DMS53 (cell line): ENCODE data around the gene ZNF592.
A peak's percentile ranks its signal among the peaks of the same experiment; 100 is the strongest.

Experiments used
- DNase-seq: peaks from one replicate; lab custom pipeline; 2025; lab: John Stamatoyannopoulos, UW

The ZNF592 gene

GRCh38 chr15:84830036-84830435 is 81.6 kb downstream of the ZNF592 start:
- DNase-seq, result no peak

GRCh38 chr15:84831028-84831427 is 82.6 kb downstream of the ZNF592 start:
- DNase-seq, result no peak

DNA sequence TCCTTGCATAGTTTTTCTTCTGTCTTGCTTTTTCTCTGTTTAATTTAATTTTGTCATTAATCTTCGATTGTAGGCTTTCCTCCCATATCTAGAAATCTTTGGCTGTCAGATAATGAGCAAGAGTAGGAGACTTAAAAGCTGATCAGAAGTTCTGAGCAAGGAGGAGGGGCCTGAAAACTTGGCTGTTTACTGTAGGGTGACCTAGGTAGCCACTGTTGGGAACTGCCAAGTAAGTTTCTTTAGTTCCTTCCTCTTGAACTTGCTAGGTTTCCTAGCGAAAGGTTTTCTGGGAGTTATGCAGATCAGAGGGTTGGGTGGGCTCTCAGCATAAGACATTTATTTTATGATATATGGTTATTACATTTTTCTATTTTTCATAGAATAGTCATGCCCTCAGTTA is 83.2 kb downstream of the ZNF592 start:
- no peak for DNase-seq

DNA sequence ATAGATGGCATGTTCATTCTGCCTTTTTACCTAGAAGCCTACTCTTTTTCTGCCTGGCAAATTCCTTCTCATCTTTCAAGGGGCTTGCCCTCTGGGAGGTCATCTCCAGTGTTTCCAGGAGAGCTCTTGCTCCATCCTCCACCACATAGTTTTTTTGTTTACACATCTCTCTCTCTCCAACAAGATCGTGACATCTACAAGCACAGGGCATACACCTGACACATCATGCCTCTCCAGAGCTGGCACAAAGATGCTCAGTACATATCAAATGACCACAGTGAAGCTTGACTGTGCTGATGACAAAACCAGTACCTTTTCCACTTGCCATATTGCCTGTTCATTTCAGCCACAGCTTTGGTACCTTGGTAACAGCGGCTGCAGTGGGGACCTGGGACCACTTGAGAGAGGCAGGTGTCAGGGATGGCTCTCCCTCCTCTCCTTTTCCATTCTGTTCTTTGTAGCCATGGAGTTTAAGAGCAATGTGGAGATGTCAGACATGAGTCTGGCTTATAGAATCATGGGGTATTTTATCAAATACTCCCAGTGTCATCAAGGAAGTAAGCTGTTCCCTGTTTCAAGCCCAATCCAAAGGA is 84.2 kb downstream of the ZNF592 start:
- peak; percentile 67 for DNase-seq

DNA sequence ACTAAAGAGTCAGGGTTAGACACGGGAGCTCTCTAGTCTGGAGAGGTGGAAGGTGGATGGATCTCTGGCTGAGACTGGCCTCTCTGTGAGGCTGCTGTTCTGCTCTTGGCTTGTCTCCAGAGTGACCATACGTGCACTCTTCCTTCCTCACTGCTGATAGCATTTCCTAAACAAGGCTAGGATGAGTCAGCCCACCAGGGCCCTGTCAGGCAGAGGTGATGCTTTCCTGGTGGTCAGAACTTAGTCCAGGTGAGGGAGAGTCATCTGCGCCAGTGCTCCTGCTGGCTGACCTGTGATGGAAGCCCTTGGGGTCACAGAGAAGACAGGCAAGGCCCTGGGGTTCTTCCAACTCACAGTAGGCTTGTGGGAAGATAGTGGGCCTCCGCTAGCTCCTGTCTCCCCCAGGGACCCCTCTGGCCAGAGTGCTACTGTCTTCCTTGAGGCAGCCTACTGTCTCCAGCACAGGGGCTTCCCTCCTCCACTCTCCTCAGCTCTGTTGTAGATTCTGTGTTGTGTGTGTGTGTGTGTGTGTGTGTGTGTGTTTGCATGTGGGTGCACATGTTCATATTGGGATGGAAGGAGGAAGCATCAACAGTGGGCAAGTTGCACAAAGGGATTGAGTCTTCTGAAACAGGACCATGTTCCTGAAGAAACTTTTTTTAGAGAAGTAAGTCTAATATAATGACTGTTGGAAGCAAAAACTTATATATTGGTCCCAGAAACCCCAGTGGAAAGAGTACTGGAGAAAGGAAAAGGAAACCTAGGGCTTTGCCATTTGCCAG is 85.2 kb downstream of the ZNF592 start:
- peak; percentile 28 for DNase-seq

GRCh38 chr15:84834229-84834955 is 86.0 kb downstream of the ZNF592 start:
- DNase-seq, result peak; percentile 83

- peak; percentile 84 for DNase-seq
Observed at GRCh38 chr15:84834969-84835368, 86.6 kb downstream of the ZNF592 start.

GRCh38 chr15:84835661-84836337 is 87.4 kb downstream of the ZNF592 start:
- DNase-seq, result no peak

DNA sequence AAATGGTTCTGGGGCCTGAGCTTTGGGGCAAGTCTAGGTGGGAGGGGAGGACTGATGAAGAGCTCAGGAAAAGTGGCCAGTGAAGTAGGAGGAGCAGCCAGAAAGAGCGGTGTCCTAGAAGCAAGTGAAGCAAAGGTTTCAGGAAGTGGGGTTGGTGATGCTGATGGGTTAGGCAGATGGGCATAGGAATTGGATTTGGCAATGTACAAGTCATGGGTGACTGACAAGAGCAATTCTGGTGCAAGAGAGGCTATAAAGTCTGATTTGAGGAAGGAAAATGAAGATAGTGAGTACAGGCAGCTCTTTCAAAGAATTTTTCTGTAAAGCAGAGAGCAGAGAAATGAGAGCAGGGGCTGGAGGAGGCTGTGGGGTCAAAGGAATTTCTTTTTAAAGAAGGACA is 88.5 kb downstream of the ZNF592 start:
- DNase-seq, result no peak

DNA sequence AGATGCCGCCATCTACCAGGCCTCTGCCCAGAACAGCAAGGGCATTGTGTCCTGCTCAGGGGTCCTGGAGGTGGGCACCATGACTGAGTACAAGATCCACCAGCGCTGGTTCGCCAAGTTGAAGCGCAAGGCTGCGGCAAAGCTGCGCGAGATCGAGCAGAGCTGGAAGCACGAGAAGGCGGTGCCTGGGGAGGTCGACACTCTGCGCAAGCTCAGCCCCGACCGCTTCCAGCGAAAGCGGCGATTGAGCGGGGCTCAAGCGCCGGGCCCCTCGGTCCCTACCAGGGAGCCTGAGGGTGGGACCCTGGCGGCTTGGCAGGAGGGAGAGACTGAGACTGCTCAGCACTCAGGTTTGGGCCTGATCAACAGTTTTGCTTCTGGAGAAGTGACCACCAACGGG is 91.3 kb downstream of the ZNF592 start:
- no peak for DNase-seq

DNA sequence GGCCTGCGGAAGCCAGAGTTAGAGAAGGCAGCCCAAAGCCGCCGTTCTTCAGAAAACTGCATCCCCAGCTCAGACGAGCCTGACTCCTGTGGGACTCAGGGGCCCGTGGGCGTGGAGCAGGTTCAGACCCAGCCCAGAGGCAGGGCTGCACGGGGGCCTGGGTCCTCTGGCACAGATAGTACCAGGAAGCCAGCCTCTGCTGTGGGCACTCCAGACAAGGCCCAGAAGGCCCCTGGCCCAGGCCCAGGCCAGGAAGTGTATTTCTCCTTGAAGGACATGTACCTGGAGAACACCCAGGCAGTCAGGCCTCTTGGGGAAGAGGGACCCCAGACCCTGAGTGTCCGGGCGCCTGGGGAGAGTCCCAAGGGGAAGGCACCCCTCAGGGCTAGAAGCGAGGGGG is 91.9 kb downstream of the ZNF592 start:
- DNase-seq, result no peak

GRCh38 chr15:84840741-84841429 is 92.5 kb downstream of the ZNF592 start:
- peak; percentile 61 for DNase-seq

- no peak for DNase-seq
Observed at GRCh38 chr15:84842781-84843180, 94.4 kb downstream of the ZNF592 start.

- DNase-seq, result no peak
Observed at GRCh38 chr15:84844964-84845363, 96.6 kb downstream of the ZNF592 start.

- peak; percentile 74 for DNase-seq
Observed at GRCh38 chr15:84845631-84846030, 97.2 kb downstream of the ZNF592 start.

GRCh38 chr15:84846269-84846668 is 97.9 kb downstream of the ZNF592 start:
- DNase-seq, result no peak

DNA sequence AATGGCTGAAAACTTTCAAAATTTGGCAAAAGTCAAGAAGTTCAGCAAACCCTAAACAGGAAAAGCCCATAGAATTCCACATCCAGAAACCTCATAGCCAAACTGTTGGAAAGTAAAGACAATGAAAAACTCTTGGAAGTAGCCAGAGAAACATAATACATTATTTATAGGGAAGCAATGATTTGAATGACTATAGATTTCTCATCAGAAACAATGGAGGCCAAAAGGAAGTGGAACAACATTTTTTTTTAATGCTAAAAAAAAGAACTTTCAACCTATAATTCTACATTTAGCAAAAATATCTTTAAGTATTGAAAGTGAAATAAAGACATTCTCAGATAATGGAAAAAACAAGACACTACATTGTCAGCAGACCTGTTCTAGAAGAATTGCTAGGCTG is 99.0 kb downstream of the ZNF592 start:
- no peak for DNase-seq

GRCh38 chr15:84852212-84852611 is 103.8 kb downstream of the ZNF592 start:
- no peak for DNase-seq

DNA sequence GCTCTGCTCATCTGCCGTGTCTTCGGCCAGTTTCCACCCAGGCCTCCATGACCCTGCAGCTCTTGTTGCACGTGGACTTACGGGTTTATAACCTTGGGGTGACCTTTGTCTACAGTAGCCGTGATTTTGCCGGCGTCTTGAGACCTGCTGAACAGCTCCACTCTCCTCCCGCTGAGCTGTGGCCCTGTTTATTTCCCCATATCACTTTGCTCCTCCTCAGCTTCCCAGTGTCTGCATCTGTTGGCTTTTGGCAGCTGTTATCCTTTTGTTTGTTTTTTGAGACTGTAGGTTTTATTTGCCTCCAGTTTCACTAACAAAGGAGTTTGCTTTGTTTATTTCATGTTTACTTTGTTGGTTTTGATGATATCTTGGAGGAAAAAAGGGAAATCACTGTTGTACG is 106.7 kb downstream of the ZNF592 start:
- DNase-seq, result peak; percentile 78

DNA sequence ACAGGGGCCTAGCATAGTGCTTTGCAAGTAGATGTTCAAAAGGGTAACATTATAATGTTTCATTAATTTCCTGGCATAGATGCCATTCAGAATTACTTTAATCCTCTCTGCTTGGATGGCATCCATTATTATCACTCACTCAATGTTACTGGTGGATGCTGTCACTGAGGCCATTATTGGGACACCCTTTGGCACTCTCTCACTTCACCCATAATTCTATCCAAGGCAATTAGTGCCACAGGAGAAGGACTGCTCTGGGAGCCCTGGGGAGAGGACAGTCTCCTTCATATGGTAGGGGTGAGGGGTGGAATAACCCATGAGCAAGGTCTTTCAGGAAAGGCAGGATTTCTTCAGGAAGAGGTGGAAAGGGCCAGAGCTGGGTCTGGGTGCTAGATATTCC is 107.4 kb downstream of the ZNF592 start:
- no peak for DNase-seq
